ENCODE results near the gene RPL4. TPM values are rescaled to one million over a fixed set of nuclear protein-coding genes. Genes with fewer than 3 reads are reported as not detected.

RPL4 gene
- polyA plus RNA-seq, 1 experiment, result 4,914 TPM

- H3K4me3 ChIP-seq (ENCODE audit: low read depth, low read length), result no peak overlapping the region
- no peaks in the 10 kb centered on the region for H3K27me3 ChIP-seq (ENCODE audit: control insufficient read depth, insufficient read depth, low read length)
- POLR2A ChIA-PET, result no interaction called here
- CTCF ChIA-PET, result no interaction called here
- no peak for DNase-seq (ENCODE audit: low read depth)
- peaks cover 1% of the 10 kb centered on the region; the same call in 1 of the 2 replicates for H3K36me3 ChIP-seq (ENCODE audit: control insufficient read depth, insufficient read depth, low read length)
- no peak for TF ChIP-seq CTCF (IDR thresholded peaks at IDR 0.05; ENCODE audit: insufficient read depth, low read depth, low read length)
Observed at GRCh38 chr15:66454143-66454542, 50.5 kb downstream of the RPL4 start.

- POLR2A ChIA-PET, result no interaction called here
Observed at GRCh38 chr15:66452971-66453580, 51.6 kb downstream of the RPL4 start.

DNA sequence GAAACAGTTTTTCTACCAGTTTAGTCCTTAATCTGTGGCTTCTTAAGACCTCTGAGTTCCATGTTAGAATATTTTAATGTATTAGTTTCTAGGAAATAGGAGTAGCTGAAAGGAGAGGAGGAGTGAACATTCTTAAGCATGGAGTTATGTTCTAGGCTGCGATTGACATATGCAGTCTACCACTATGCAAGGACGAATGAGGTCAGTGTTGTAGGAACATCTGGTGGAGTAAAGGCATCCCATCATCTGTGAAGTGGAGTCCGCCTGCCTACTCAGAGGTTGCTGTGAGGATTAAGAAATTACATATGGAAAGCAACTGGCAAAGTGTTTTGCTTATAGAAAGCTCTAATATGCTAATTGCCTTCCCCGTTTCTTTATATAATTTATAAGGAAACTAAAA is 52.2 kb downstream of the RPL4 start:
- no peak for DNase-seq (ENCODE audit: low read depth)
- Histone ChIP-seq H3K36me3 (ENCODE audit: control insufficient read depth, insufficient read depth, low read length) (peaks cover 1% of the 10 kb centered on the region; the same call in 1 of the 2 replicates), H3K4me3 (ENCODE audit: low read depth, low read length) (no peak overlapping the region), H3K27me3 (ENCODE audit: control insufficient read depth, insufficient read depth, low read length) (no peaks in the 10 kb centered on the region)
- no peak for TF ChIP-seq CTCF (IDR thresholded peaks at IDR 0.05; ENCODE audit: insufficient read depth, low read depth, low read length)
- ChIA-PET CTCF (no interaction called here), POLR2A (no interaction called here)

More at GRCh38 chr15:66452971-66453580, 51.6 kb downstream of the RPL4 start:
- Histone ChIP-seq H3K27me3 (ENCODE audit: control insufficient read depth, insufficient read depth, low read length) (no peaks in the 10 kb centered on the region), H3K36me3 (ENCODE audit: control insufficient read depth, insufficient read depth, low read length) (peaks cover 1% of the 10 kb centered on the region; the same call in 1 of the 2 replicates), H3K4me3 (ENCODE audit: low read depth, low read length) (no peak overlapping the region)
- CTCF ChIA-PET, result no interaction called here
- no peak for DNase-seq (ENCODE audit: low read depth)
- TF ChIP-seq CTCF (IDR thresholded peaks at IDR 0.05; ENCODE audit: insufficient read depth, low read depth, low read length), result no peak

Small RNAs within 50 kb of the gene (small RNA-seq; reads per million reads assigned to genes)
- gene MIR4512 (ENCODE audit: insufficient read length, low read depth, low replicate concordance) (not detected), gene RF01159 (ENCODE audit: insufficient read length, low read depth, low replicate concordance) (not detected), gene SNORD16 (ENCODE audit: insufficient read length, low read depth, low replicate concordance) (not detected), gene SNORD18A (ENCODE audit: insufficient read length, low read depth, low replicate concordance) (not detected), gene SNORD18B (ENCODE audit: insufficient read length, low read depth, low replicate concordance) (not detected), gene SNORD18C (ENCODE audit: insufficient read length, low read depth, low replicate concordance) (not detected)

Other genes starting within 250 kb of the RPL4 start
- gene DIS3L, start 211.3 kb downstream of the RPL4 start, polyA plus RNA-seq (2011; rRNA removed), result 9.2 and 15.6 TPM in 2 replicates
- 3.0 and 6.8 TPM in 2 replicates for gene TIPIN, start 148.2 kb downstream of the RPL4 start, polyA plus RNA-seq (2011; rRNA removed)
- gene MAP2K1, start 117.9 kb downstream of the RPL4 start, polyA plus RNA-seq (2011; rRNA removed), result 19.0 and 21.8 TPM in 2 replicates
- 21.1 and 22.7 TPM in 2 replicates for gene SNAPC5, start 7.1 kb downstream of the RPL4 start, polyA plus RNA-seq (2011; rRNA removed)
- 10.5 and 15.1 TPM in 2 replicates for gene ZWILCH, start 471 bp upstream of the RPL4 start, polyA plus RNA-seq (2011; rRNA removed)
- 0.17 and 0.25 TPM in 2 replicates for gene LCTL, start 61.1 kb upstream of the RPL4 start, polyA plus RNA-seq (2011; rRNA removed)
- 2.5 and 3.8 TPM in 2 replicates for gene SMAD6, start 197.4 kb upstream of the RPL4 start, polyA plus RNA-seq (2011; rRNA removed)